NCI-H146 treated with DMSO at 0.1 percent for 48 hours (cell line): ENCODE results near the gene HK2.

ENCODE experiments used
- DNase-seq: peaks from one replicate; lab custom pipeline; 2025; ENCODE audit not compliant: unreplicated experiment; lab: John Stamatoyannopoulos, UW

The HK2 gene

GRCh38 chr2:74930811-74931486 lies 97.0 kb downstream of the HK2 start:
- DNase-seq: no peak

DNA sequence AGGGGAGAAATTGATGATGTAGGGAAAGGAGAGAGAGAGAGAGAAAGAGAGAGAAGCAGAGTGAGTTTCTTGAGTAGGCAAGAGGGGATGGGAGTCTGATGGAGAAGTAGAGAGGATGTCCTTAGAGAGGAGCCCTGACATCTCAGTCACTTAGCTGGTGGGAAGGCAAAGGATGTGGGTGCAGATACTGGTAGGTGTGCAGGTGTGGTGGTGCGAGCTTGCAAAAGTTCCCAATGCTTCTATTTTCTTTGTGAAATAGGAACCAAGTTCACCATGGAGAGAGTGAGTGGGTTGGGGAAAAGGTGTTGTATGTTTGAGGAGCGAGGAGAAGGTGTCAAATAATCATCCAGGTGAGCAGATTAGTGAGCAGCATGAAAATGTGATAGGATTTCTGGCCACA lies 98.0 kb downstream of the HK2 start:
- no peak for DNase-seq

DNA sequence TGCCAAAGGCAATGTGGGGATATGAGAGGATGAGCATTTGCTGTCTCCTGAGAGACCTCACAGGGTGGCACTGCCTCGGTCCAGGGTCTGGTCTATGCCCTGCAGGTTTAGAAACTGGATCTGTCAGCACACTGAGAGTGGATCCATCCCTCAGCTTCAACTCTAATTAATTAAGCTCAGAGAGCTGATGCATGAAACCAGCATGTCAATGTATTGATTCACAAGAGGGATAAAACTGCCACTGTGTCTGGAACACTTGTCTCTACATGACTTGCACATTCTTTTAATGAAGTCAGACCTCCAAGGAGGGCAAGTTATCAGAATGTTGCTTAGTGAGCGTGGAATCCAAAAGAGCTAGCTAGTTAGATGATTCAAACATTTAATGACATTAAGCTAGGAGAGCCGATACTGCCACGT lies 102.1 kb downstream of the HK2 start:
- DNase-seq: no peak

DNA sequence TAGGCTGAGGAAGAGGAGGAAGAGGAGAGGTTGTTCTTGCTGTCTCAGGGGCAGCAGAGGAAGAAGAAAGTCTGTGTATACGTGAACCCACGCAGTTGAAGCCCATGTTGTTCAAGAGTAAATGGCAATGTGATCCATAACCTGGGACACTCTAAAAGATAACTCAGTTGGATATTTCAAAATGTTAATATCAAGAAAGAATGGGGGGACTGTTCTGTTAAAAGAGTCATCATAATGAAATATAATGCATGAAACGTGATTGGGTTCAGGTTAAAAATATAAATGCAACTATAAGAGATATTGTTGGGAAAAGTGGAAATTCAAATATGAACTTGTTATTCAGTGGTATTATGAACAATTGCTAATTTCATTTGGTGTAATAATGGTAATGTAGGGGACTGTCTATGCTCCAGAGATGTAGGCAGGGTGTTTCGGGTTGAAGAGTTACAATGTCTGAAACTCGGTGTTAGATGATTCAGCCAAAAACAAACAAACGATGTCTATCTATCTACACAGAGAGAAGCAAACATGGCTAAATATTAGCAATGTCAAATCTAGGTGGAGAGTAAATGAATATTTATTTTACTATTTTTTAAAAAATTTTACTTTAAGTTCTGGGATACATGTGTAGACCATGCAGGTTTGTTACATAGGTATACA lies 103.4 kb downstream of the HK2 start:
- no peak for DNase-seq

DNA sequence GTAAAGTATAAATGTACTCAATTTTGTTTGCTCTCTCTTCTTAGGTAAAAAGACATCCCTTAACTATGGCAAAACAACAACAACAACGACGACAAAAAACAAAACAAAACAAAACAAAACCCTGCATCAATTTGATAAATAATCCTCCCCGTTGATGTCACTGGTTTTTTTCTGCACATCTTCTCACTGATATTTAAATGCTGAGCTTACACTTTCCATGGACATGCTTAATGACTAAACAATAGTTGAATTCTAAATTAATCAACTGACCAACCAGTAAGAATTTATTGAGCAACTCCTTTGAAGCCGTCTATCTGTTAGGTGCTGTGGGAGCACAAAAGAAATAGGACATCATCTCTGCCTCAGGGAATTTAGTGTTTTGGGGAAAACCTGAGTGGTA lies 104.3 kb downstream of the HK2 start:
- no peak for DNase-seq

GRCh38 chr2:74939919-74940812 lies 106.2 kb downstream of the HK2 start:
- no peak for DNase-seq

DNA sequence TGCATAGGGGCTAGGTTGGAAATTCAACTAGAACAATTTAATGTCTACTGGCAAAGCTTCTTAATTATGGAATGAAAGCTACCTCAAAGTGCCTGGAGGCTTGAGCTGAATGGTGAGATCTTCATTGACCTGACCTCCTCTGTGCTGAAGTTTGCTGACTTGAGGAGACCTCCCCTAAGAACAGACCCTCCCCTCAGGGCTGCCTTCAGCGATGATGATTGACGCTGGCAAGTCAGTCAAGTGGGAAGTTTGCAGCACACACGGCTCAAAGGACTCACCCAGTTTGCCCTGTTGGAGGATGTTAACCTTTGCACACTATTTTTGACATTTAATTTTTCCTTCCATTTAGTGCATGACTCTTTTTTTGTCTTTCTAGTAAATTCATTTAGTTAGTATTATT lies 107.4 kb downstream of the HK2 start:
- DNase-seq: no peak

GRCh38 chr2:74942263-74942662 lies 108.3 kb downstream of the HK2 start:
- no peak for DNase-seq
